BJ (cell line): ENCODE results near the gene NCAPD3. TPM values are rescaled to one million over a fixed set of nuclear protein-coding genes. Genes with fewer than 3 reads are reported as not detected.
A peak's percentile ranks its signal among the peaks of the same experiment; 100 is the strongest.

ENCODE experiments used
- CTCF ChIA-PET: fragments of 350-600 bp; formaldehyde crosslinking; extraction: SDS; loops from one replicate; lab custom pipeline; 2021; ENCODE audit warnings: antibody characterized with exemption, inconsistent platforms; lab: Yijun Ruan, JAX
- POLR2A ChIA-PET: fragments of 300-600 bp; sonication (Branson Sonifier 250); formaldehyde crosslinking; extraction: SDS; loops from one replicate; lab custom pipeline; 2021; ENCODE audit warnings: antibody characterized with exemption; lab: Charles Lee
- DNase-seq: peaks from one replicate; pipeline ENCODE4 v3.0.0-alpha.2; 2011; ENCODE audit warnings: low read depth
- H3K27me3 ChIP-seq: 2 replicates; pipeline ENCODE4 v1.6.0; 2011; ENCODE audit warnings: low read length; ENCODE audit not compliant: control insufficient read depth, insufficient read depth
- H3K36me3 ChIP-seq: 2 replicates; pipeline ENCODE4 v1.5.1; 2011; ENCODE audit warnings: low read length; ENCODE audit not compliant: control insufficient read depth, insufficient read depth
- H3K4me3 ChIP-seq: 2 replicates; pipeline ENCODE4 v1.5.1; 2011; ENCODE audit warnings: low read depth, mild to moderate bottlenecking, control low read depth, low read length
- polyA plus RNA-seq: library from polyadenylated mRNA; depleted of rRNA; stranded (reverse); fragments of >200 nt; gene quantifications from 2 replicates; pipeline ENCODE4 v1.2.3, GENCODE V29; 2011
- TF ChIP-seq, protein P1 (sequence below): IDR thresholded peaks from 2 replicates; pipeline ENCODE4 v1.5.1; 2011; ENCODE audit warnings: low read depth, mild to moderate bottlenecking, control low read depth, inconsistent platforms, low read length, moderate library complexity; ENCODE audit not compliant: insufficient read depth

Gene NCAPD3
- polyA plus RNA-seq, 1 experiment = 18.1 TPM

DNA sequence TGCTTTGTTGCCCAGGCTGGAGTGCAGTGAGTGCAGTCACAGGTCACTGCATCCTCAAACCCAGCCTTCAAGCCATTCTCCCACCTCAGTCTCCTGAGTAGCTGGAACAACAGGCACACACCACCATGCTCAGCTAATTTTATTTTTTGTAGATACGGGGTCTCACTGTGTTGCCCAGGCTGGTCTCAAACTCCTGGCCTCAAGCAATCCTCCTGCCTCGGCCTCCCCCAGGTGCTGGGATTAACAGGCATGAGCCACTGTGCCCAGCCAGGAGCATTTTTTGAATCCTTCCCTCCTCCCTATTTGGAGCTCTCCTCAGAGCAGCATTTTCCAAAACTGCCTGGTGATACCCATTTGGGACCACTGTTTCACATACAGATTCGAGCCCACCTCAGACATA lies 77.2 kb downstream of the NCAPD3 start:
- CTCF ChIA-PET = interaction anchor here (1.7 kb wide), 1 partner anchor 96 kb away, joined by 5 read pairs; no protein-coding TSS in a partner anchor
- POLR2A ChIA-PET = no interaction called here
- no peaks in the 10 kb centered on the region for H3K27me3 ChIP-seq
- peaks cover 6% of the 10 kb centered on the region for H3K36me3 ChIP-seq
- no peak overlapping the region for H3K4me3 ChIP-seq
- TF ChIP-seq, protein P1, sequence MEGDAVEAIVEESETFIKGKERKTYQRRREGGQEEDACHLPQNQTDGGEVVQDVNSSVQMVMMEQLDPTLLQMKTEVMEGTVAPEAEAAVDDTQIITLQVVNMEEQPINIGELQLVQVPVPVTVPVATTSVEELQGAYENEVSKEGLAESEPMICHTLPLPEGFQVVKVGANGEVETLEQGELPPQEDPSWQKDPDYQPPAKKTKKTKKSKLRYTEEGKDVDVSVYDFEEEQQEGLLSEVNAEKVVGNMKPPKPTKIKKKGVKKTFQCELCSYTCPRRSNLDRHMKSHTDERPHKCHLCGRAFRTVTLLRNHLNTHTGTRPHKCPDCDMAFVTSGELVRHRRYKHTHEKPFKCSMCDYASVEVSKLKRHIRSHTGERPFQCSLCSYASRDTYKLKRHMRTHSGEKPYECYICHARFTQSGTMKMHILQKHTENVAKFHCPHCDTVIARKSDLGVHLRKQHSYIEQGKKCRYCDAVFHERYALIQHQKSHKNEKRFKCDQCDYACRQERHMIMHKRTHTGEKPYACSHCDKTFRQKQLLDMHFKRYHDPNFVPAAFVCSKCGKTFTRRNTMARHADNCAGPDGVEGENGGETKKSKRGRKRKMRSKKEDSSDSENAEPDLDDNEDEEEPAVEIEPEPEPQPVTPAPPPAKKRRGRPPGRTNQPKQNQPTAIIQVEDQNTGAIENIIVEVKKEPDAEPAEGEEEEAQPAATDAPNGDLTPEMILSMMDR = no peak
- DNase-seq = no peak

- TF ChIP-seq, protein P1 = no peak
- Histone ChIP-seq H3K4me3 (no peak overlapping the region), H3K27me3 (no peaks in the 10 kb centered on the region), H3K36me3 (peaks cover 7% of the 10 kb centered on the region)
- CTCF ChIA-PET = interaction anchor here (1.7 kb wide), 1 partner anchor 96 kb away, joined by 5 read pairs; no protein-coding TSS in a partner anchor
- POLR2A ChIA-PET = no interaction called here
- no peak for DNase-seq
These were observed 78.1 kb downstream of the NCAPD3 start for GRCh38 chr11:134145715-134146114.

- no peak for DNase-seq
- ChIA-PET CTCF (interaction anchor here (0.6 to 1.5 kb wide), 2 partner anchors 43 to 94 kb away, joined by 3 to 9 read pairs; no protein-coding TSS in a partner anchor), POLR2A (no interaction called here)
- Histone ChIP-seq H3K36me3 (peaks cover 6% of the 10 kb centered on the region), H3K4me3 (no peak overlapping the region), H3K27me3 (no peaks in the 10 kb centered on the region)
- TF ChIP-seq, protein P1 = no peak
These were observed 79.0 kb downstream of the NCAPD3 start for GRCh38 chr11:134144744-134145143.

- ChIA-PET POLR2A (no interaction called here), CTCF (interaction anchor here (1.5 kb wide), 1 partner anchor 93 kb away, joined by 9 read pairs; no protein-coding TSS in a partner anchor)
- no peak overlapping the region for H3K4me3 ChIP-seq
- no peak for DNase-seq
- no peaks in the 10 kb centered on the region for H3K27me3 ChIP-seq
- H3K36me3 ChIP-seq = peaks cover 6% of the 10 kb centered on the region
- TF ChIP-seq, protein P1 = no peak
These were observed 80.0 kb downstream of the NCAPD3 start for GRCh38 chr11:134143801-134144200.

- TF ChIP-seq, protein P1 = no peak
- H3K4me3 ChIP-seq = no peak overlapping the region
- ChIA-PET POLR2A (no interaction called here), CTCF (interaction anchor here (0.8 to 4.7 kb wide), 5 partner anchors 58 to 215 kb away, joined by 3 to 80 read pairs (median 5); no protein-coding TSS in a partner anchor)
- peak; percentile 23 for DNase-seq
- H3K36me3 ChIP-seq = peaks cover 4% of the 10 kb centered on the region; the same call in 1 of the 2 replicates
- no peaks in the 10 kb centered on the region for H3K27me3 ChIP-seq
These were observed 81.2 kb downstream of the NCAPD3 start for GRCh38 chr11:134142536-134142935.
